ENCODE results near the gene UNC13A.

Gene UNC13A

GRCh38 chr19:17658240-17658639 lies 29.9 kb downstream of the UNC13A start:
- no peak for TF ChIP-seq ZNF384 (IDR thresholded peaks at IDR 0.05)
- no peak for DNase-seq (ENCODE audit: extremely low spot score)
- ChIA-PET POLR2A (no interaction called here), CTCF (no interaction called here)

- TF ChIP-seq PKNOX1 (IDR thresholded peaks at IDR 0.05) (no peak), TARDBP (IDR thresholded peaks at IDR 0.05) (no peak), NFRKB (IDR thresholded peaks at IDR 0.05) (no peak), BHLHE40 (IDR thresholded peaks at IDR 0.05; ENCODE audit: borderline replicate concordance) (no peak), FOXK2 (IDR thresholded peaks at IDR 0.05) (no peak), SP1 (IDR thresholded peaks at IDR 0.05) (no peak), FOXM1 (IDR thresholded peaks at IDR 0.05; ENCODE audit: borderline replicate concordance) (no peak), ELF4 (IDR thresholded peaks at IDR 0.05) (no peak), ARNT (IDR thresholded peaks at IDR 0.05) (no peak), L3MBTL2 (conservative IDR thresholded peaks at IDR 0.05) (no peak), HDGF (IDR thresholded peaks at IDR 0.05; ENCODE audit: borderline replicate concordance) (no peak), FOXA1 (IDR thresholded peaks at IDR 0.05) (no peak), SUZ12 (IDR thresholded peaks at IDR 0.05) (no peak), ZNF384 (IDR thresholded peaks at IDR 0.05) (no peak), LEF1 (IDR thresholded peaks at IDR 0.05; ENCODE audit: borderline replicate concordance) (no peak), CTBP1 (IDR thresholded peaks at IDR 0.05; ENCODE audit: borderline replicate concordance) (no peak)
- ChIA-PET POLR2A (no interaction called here), CTCF (no interaction called here)
- no peak for DNase-seq (ENCODE audit: extremely low spot score)
Observed at GRCh38 chr19:17656970-17657369, 31.2 kb downstream of the UNC13A start.

DNA sequence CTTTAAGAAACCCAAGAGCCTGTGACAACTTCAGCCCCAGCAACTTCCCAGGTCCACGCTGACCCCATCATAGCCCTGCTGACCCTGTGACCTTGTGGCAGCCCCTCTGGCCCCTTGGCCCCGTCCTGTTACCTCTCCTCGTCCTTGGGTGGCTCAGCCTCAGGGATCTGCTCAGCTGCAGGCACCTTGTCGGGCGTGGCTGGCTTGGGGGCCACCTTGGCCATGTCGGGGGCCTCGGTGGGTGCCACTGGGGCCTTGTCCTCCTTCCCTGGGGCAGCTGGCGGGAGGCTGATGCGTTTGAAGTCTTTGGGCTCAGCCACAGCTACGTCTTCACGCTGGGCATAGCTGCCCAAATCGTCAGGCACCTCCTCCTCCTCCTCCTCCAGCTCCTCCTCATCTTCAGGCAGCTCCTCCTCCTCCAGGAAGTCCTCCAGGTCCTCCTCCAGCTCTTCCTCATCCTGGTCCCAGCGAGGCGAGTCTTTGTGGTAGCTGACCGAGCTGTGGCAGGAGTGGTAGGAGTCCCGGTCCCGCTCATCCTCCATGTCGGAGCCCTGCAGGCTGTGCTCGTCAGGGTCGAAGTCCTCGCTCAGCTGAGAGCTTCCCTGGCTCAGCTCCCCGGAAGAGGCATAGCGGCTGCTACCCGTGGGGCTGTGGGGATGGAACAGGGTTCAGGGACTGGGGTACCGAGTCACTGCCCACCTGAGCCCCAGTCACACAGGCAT lies 32.2 kb downstream of the UNC13A start:
- DNase-seq (ENCODE audit: extremely low spot score) = no peak
- ChIA-PET CTCF (no interaction called here), POLR2A (no interaction called here)
- TF ChIP-seq LEF1 (IDR thresholded peaks at IDR 0.05; ENCODE audit: borderline replicate concordance) (no peak), FOXM1 (IDR thresholded peaks at IDR 0.05; ENCODE audit: borderline replicate concordance) (no peak), CTBP1 (IDR thresholded peaks at IDR 0.05; ENCODE audit: borderline replicate concordance) (no peak), TARDBP (IDR thresholded peaks at IDR 0.05) (no peak), ELF4 (IDR thresholded peaks at IDR 0.05) (no peak), SP1 (IDR thresholded peaks at IDR 0.05) (no peak), SUZ12 (IDR thresholded peaks at IDR 0.05) (no peak), ARNT (IDR thresholded peaks at IDR 0.05) (no peak), ZNF384 (IDR thresholded peaks at IDR 0.05) (no peak), NFRKB (IDR thresholded peaks at IDR 0.05) (no peak), HDGF (IDR thresholded peaks at IDR 0.05; ENCODE audit: borderline replicate concordance) (no peak)

DNA sequence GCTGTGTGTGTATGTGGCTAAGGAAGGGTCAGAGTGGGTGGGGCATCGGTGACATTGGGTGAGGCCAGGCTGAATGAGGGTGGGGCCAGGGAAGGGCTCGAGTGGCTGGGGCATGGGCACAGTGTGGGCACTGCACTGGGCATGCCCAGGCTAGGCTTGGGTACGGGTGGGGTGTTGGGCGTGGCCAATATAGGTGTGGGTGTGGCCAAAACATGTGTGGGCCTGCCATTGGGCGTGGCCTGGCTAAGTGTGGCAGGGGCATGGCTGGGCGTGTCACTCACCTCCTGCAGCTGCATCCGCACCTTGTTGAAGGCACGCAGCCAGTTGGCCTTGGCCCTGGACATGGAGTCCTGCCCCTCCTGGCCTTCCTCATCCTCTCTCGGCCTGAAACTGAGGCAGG lies 33.2 kb downstream of the UNC13A start:
- CTCF ChIA-PET = no interaction called here
- no peak for DNase-seq (ENCODE audit: extremely low spot score)
- TF ChIP-seq PKNOX1 (IDR thresholded peaks at IDR 0.05) (no peak), ARNT (IDR thresholded peaks at IDR 0.05) (no peak), L3MBTL2 (conservative IDR thresholded peaks at IDR 0.05) (no peak), LEF1 (IDR thresholded peaks at IDR 0.05; ENCODE audit: borderline replicate concordance) (no peak), SP1 (IDR thresholded peaks at IDR 0.05) (no peak), NFRKB (IDR thresholded peaks at IDR 0.05) (no peak), SUZ12 (IDR thresholded peaks at IDR 0.05) (no peak), ELF4 (IDR thresholded peaks at IDR 0.05) (no peak), TARDBP (IDR thresholded peaks at IDR 0.05) (no peak), FOXK2 (IDR thresholded peaks at IDR 0.05) (no peak), BHLHE40 (IDR thresholded peaks at IDR 0.05; ENCODE audit: borderline replicate concordance) (no peak), ZNF384 (IDR thresholded peaks at IDR 0.05) (no peak)
- POLR2A ChIA-PET = no interaction called here

GRCh38 chr19:17652627-17653026 lies 35.5 kb downstream of the UNC13A start:
- no peak for DNase-seq (ENCODE audit: extremely low spot score)
- CTCF ChIA-PET = no interaction called here
- TF ChIP-seq ARNT (IDR thresholded peaks at IDR 0.05) = no peak
- TF ChIP-seq SP1 (IDR thresholded peaks at IDR 0.05) = no peak
- no peak for TF ChIP-seq SUZ12 (IDR thresholded peaks at IDR 0.05)
- TF ChIP-seq HDGF (IDR thresholded peaks at IDR 0.05; ENCODE audit: borderline replicate concordance) = no peak
- no peak for TF ChIP-seq CTBP1 (IDR thresholded peaks at IDR 0.05; ENCODE audit: borderline replicate concordance)
- TF ChIP-seq BHLHE40 (IDR thresholded peaks at IDR 0.05; ENCODE audit: borderline replicate concordance) = no peak
- POLR2A ChIA-PET = no interaction called here

DNA sequence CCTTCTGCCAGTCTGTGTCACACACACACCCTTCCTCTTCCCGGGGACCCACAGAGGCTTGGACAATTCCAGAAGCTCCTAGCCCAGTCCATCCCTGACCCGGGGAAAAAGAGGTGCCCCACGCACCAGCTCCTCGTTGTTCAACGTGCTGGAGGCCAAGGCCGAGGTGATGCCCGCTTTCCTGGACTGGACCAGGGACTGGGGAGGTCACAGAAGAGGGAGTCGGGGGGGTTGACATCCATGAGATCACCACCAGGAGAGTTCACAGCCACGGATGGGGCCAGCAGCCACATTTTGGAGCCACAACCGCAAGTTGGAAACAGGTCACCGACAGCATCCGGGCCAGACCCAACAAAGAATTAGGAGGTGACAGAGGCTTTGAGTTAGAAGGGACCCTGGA lies 39.4 kb downstream of the UNC13A start:
- DNase-seq (ENCODE audit: extremely low spot score) = no peak
- ChIA-PET CTCF (no interaction called here), POLR2A (no interaction called here)
- TF ChIP-seq ARNT (IDR thresholded peaks at IDR 0.05) (no peak), NFRKB (IDR thresholded peaks at IDR 0.05) (no peak), PKNOX1 (IDR thresholded peaks at IDR 0.05) (no peak), ELF4 (IDR thresholded peaks at IDR 0.05) (no peak), L3MBTL2 (conservative IDR thresholded peaks at IDR 0.05) (no peak), HDGF (IDR thresholded peaks at IDR 0.05; ENCODE audit: borderline replicate concordance) (no peak), SUZ12 (IDR thresholded peaks at IDR 0.05) (no peak), ZNF384 (IDR thresholded peaks at IDR 0.05) (no peak), LEF1 (IDR thresholded peaks at IDR 0.05; ENCODE audit: borderline replicate concordance) (no peak), FOXM1 (IDR thresholded peaks at IDR 0.05; ENCODE audit: borderline replicate concordance) (no peak), BHLHE40 (IDR thresholded peaks at IDR 0.05; ENCODE audit: borderline replicate concordance) (no peak), FOXK2 (IDR thresholded peaks at IDR 0.05) (no peak), FOXA1 (IDR thresholded peaks at IDR 0.05) (no peak), CTBP1 (IDR thresholded peaks at IDR 0.05; ENCODE audit: borderline replicate concordance) (no peak), TARDBP (IDR thresholded peaks at IDR 0.05) (no peak), SP1 (IDR thresholded peaks at IDR 0.05) (no peak)
